CD14-positive monocyte (primary cell): Measurements from ENCODE around the gene CMYA5. TPM values are rescaled to one million over a fixed set of nuclear protein-coding genes. Genes with fewer than 3 reads are reported as not detected.

Source experiments
- DNase-seq, 3 donors: peaks; one replicate each; pipeline ENCODE4 v3.0.0-alpha.2; 2011 to 2022
- H2AFZ ChIP-seq: 2 replicates; pipeline ENCODE4 v1.6.0; 2012; ENCODE audit warnings: mild to moderate bottlenecking, low read depth, low read length, inconsistent platforms; ENCODE audit not compliant: insufficient read depth, poor library complexity, severe bottlenecking
- H3K27ac ChIP-seq, 2 donors: 1 replicate in 1 of 2; 2 replicates in 1 of 2; pipeline ENCODE4 v1.5.1; 2012 to 2013; ENCODE audit warnings: low read length in 2 of 2, control low read depth in 1 of 2, inconsistent platforms in 1 of 2, low read depth in 1 of 2, mild to moderate bottlenecking in 1 of 2
- H3K27me3 ChIP-seq, 2 donors: one replicate each; pipeline versions ENCODE4 v1.6.0 to v1.6.1; 2011 to 2013; ENCODE audit warnings: low read length in 2 of 2; ENCODE audit not compliant: control insufficient read depth in 2 of 2, insufficient read depth in 2 of 2
- H3K36me3 ChIP-seq, 2 donors: replicated peaks in 1 of 2; 1 replicate in 1 of 2; 2 replicates in 1 of 2; pipeline versions ENCODE4 v1.5.1 to v1.6.1; 2012 to 2013; ENCODE audit warnings: low read length in 2 of 2, control low read depth in 1 of 2, inconsistent platforms in 1 of 2, mild to moderate bottlenecking in 1 of 2; ENCODE audit not compliant: insufficient read depth in 2 of 2, control insufficient read depth in 1 of 2
- H3K4me1 ChIP-seq, 2 donors: 1 replicate in 1 of 2; 2 replicates in 1 of 2; pipeline versions ENCODE4 v1.5.1 to v1.6.1; 2012 to 2013; ENCODE audit warnings: low read length in 2 of 2, control low read depth in 1 of 2, inconsistent platforms in 1 of 2, mild to moderate bottlenecking in 1 of 2, moderate library complexity in 1 of 2; ENCODE audit not compliant: insufficient read depth in 2 of 2, control insufficient read depth in 1 of 2
- H3K4me2 ChIP-seq: replicated peaks from 2 replicates; pipeline ENCODE3; 2012; ENCODE audit warnings: low read length, moderate library complexity, mild to moderate bottlenecking; ENCODE audit not compliant: poor library complexity, severe bottlenecking; ENCODE audit errors: extremely low read depth
- H3K4me3 ChIP-seq, 3 experiments: fragments of 200-600 bp in 1 of 3; sonication (generic) in 1 of 3; replicated peaks in 1 of 3; 1 replicate in 2 of 3; 2 replicates in 1 of 3; pipeline ENCODE4 v1.5.1; 2011 to 2013; ENCODE audit warnings: low read length in 3 of 3, mild to moderate bottlenecking in 3 of 3, control low read depth in 2 of 3, low read depth in 2 of 3, inconsistent platforms in 1 of 3, moderate library complexity in 1 of 3
- H3K79me2 ChIP-seq: 2 replicates; pipeline ENCODE4 v1.6.0; 2012; ENCODE audit warnings: mild to moderate bottlenecking, control low read depth, inconsistent platforms, low read length, moderate library complexity; ENCODE audit not compliant: insufficient read depth
- H3K9ac ChIP-seq: 2 replicates; pipeline ENCODE4 v1.6.0; 2017; ENCODE audit warnings: low read length, mild to moderate bottlenecking; ENCODE audit not compliant: insufficient read depth, poor library complexity, severe bottlenecking
- H3K9me3 ChIP-seq, 2 donors: replicated peaks in 1 of 2; 1 replicate in 1 of 2; 2 replicates in 1 of 2; pipeline versions ENCODE4 v1.5.1 to v1.6.1; 2012 to 2013; ENCODE audit warnings: low read length in 2 of 2, control low read depth in 1 of 2; ENCODE audit not compliant: control insufficient read depth in 1 of 2, insufficient read depth in 1 of 2
- H4K20me1 ChIP-seq: 2 replicates; pipeline ENCODE4 v1.6.0; 2012; ENCODE audit warnings: mild to moderate bottlenecking, low read length, control low read depth, moderate library complexity; ENCODE audit not compliant: insufficient read depth
- H3K27ac Mint-ChIP-seq, 7 donors: one replicate each; pipeline ENCODE4 v1.8.0; 2020; ENCODE audit warnings: mild to moderate bottlenecking in 7 of 7, mixed read lengths in 7 of 7, moderate library complexity in 6 of 7, inconsistent platforms in 2 of 7
- H3K27me3 Mint-ChIP-seq, 3 donors: one replicate each; pipeline ENCODE4 v1.8.0; 2021 to 2022; ENCODE audit warnings: low read depth in 3 of 3, mild to moderate bottlenecking in 3 of 3, mixed read lengths in 3 of 3, moderate library complexity in 3 of 3, inconsistent platforms in 1 of 3
- H3K36me3 Mint-ChIP-seq, 2 donors: one replicate each; pipeline ENCODE4 v1.8.0; 2020; ENCODE audit warnings: mixed read lengths in 2 of 2, inconsistent platforms in 1 of 2, mild to moderate bottlenecking in 1 of 2
- H3K4me1 Mint-ChIP-seq: one replicate; pipeline ENCODE4 v1.8.0; 2020; ENCODE audit warnings: mild to moderate bottlenecking, mixed read lengths
- H3K4me3 Mint-ChIP-seq, 2 donors: one replicate each; pipeline ENCODE4 v1.8.0; 2020; ENCODE audit warnings: mild to moderate bottlenecking in 2 of 2, mixed read lengths in 2 of 2, moderate library complexity in 1 of 2
- H3K9me3 Mint-ChIP-seq, 7 donors: one replicate each; pipeline ENCODE4 v1.8.0; 2020 to 2022; ENCODE audit warnings: mixed read lengths in 7 of 7, mild to moderate bottlenecking in 6 of 7, moderate library complexity in 6 of 7, inconsistent platforms in 2 of 7
- CTCF ChIP-seq: fragments of 200-600 bp; IDR thresholded peaks from one replicate; pipeline ENCODE4 v1.8.0; 2022; ENCODE audit warnings: antibody characterized with exemption, mild to moderate bottlenecking
- WGBS: methylation state at CpG from one replicate; pipeline ENCODE4 v1.1.5; 2013; ENCODE audit warnings: missing lambda C conversion rate; ENCODE audit not compliant: insufficient coverage; 5-methylcytosine and 5-hydroxymethylcytosine counted together
- intact Hi-C, 2 donors: fragments of 100-400 bp; cut with micrococcal nuclease; formaldehyde crosslinking; loops; one replicate each; pipeline versions ENCODE4 v1.15.0 to v1.15.1; 2023
- polyA plus RNA-seq, 3 donors: library from polyadenylated mRNA; depleted of rRNA in 1 of 3; unstranded in 2 of 3; stranded (reverse) in 1 of 3; fragments of 300-500 nt in 2 of 3; fragments of >200 nt in 1 of 3; fragmentation: Illumina TruSeq in 2 of 3; gene quantifications; 1 replicate in 2 of 3; 2 replicates in 1 of 3; pipeline ENCODE4 v1.2.3, GENCODE V29; 2012 to 2021

Gene CMYA5
- polyA plus RNA-seq, 3 donors: 0.01 to 0.17 TPM; not detected in 1

GRCh38 chr5:79685627-79686026, 4.0 kb upstream of the CMYA5 start:
- H3K27ac Mint-ChIP-seq: no peak overlapping the region

GRCh38 chr5:79686799-79687198, 2.8 kb upstream of the CMYA5 start:
- H2AFZ ChIP-seq: no peak overlapping the region
- peaks cover 7% of the 10 kb centered on the region for H3K4me1 Mint-ChIP-seq
- H4K20me1 ChIP-seq: peaks cover 4% of the 10 kb centered on the region
- H3K9me3 Mint-ChIP-seq: peaks cover 5 to 11% (median 10%) of the 10 kb centered on the region in 7 donors
- peaks cover 57 to 74% of the 10 kb centered on the region in 2 donors for H3K36me3 Mint-ChIP-seq
- WGBS: no CpG with 5 or more reads among the region's 1 CpG
- no peak for DNase-seq
- no peaks in the 10 kb centered on the region for H3K27me3 ChIP-seq
- TF ChIP-seq CTCF: no peak
- H3K4me3 Mint-ChIP-seq: no peak overlapping the region
- H3K9ac ChIP-seq: no peak overlapping the region
- peaks cover 0 to 3% (median 0%) of the 10 kb centered on the region in 3 donors for H3K27me3 Mint-ChIP-seq
- H3K4me2 ChIP-seq: no peak overlapping the region
- no peak overlapping the region for H3K27ac Mint-ChIP-seq
- peaks cover 7% of the 10 kb centered on the region in 2 donors for H3K9me3 ChIP-seq
- H3K27ac ChIP-seq: no peak overlapping the region
- no peak overlapping the region for H3K4me3 ChIP-seq
- H3K36me3 ChIP-seq: peaks cover 41 to 66% of the 10 kb centered on the region in 2 donors
- intact Hi-C loops: no loop called here
- no peaks in the 10 kb centered on the region for H3K79me2 ChIP-seq
- no peaks in the 10 kb centered on the region for H3K4me1 ChIP-seq

More at GRCh38 chr5:79685627-79686026, 4.0 kb upstream of the CMYA5 start:
- Mint-ChIP-seq H3K27me3 (peaks cover 0 to 3% (median 0%) of the 10 kb centered on the region in 3 donors), H3K9me3 (peaks cover 5 to 11% (median 10%) of the 10 kb centered on the region in 7 donors), H3K4me3 (no peak overlapping the region), H3K36me3 (peaks cover 64 to 86% of the 10 kb centered on the region in 2 donors), H3K4me1 (peaks cover 3% of the 10 kb centered on the region)
- intact Hi-C loops: no loop called here
- Histone ChIP-seq H3K27me3 (no peaks in the 10 kb centered on the region), H3K36me3 (peaks cover 51 to 77% of the 10 kb centered on the region in 2 donors), H2AFZ (no peak overlapping the region), H3K4me3 (no peak overlapping the region), H3K9me3 (peaks cover 7% of the 10 kb centered on the region in 2 donors), H3K9ac (no peak overlapping the region), H3K27ac (peak overlapping the region in 1 of 2 donors; percentile 45), H3K79me2 (no peaks in the 10 kb centered on the region), H3K4me1 (no peaks in the 10 kb centered on the region), H4K20me1 (peaks cover 4% of the 10 kb centered on the region), H3K4me2 (no peak overlapping the region)
- WGBS: no CpG with 5 or more reads among the region's 3 CpGs
- no peak for DNase-seq
- TF ChIP-seq CTCF: no peak
